ENCODE measurements around the gene DRAXIN. TPM values are rescaled to one million over a fixed set of nuclear protein-coding genes. Genes with fewer than 3 reads are reported as not detected.

The DRAXIN gene
- total RNA-seq, 1 donor from 2014 or later: 0.05 TPM

GRCh38 chr1:11645670-11646265 lies 45.7 kb upstream of the DRAXIN start:
- TF ChIP-seq CTCF (IDR thresholded peaks at IDR 0.05; ENCODE audit: borderline replicate concordance): peak; percentile 81
- peaks cover 72% of the 10 kb centered on the region for H3K27me3 ChIP-seq (ENCODE audit: low read depth)
- H3K4me3 ChIP-seq: no peak overlapping the region
- intact Hi-C loops (cut with micrococcal nuclease): loop anchor here (10.0 kb wide), 1 partner anchor 611 kb away; no protein-coding TSS in a partner anchor
- H3K36me3 ChIP-seq: no peaks in the 10 kb centered on the region
- H3K9me3 ChIP-seq (replicated peaks): no peaks in the 10 kb centered on the region
- DNase-seq: peak; percentile 80
- no peak overlapping the region for H3K27ac ChIP-seq (replicated peaks)
- H3K4me1 ChIP-seq: peaks cover 37% of the 10 kb centered on the region

GRCh38 chr1:11646317-11646716 lies 45.2 kb upstream of the DRAXIN start:
- H3K36me3 ChIP-seq: no peaks in the 10 kb centered on the region
- DNase-seq: no peak
- H3K27me3 ChIP-seq (ENCODE audit: low read depth): peaks cover 75% of the 10 kb centered on the region
- intact Hi-C loops (cut with micrococcal nuclease): loop anchor here (10.0 kb wide), 1 partner anchor 612 kb away; no protein-coding TSS in a partner anchor
- H3K4me1 ChIP-seq: peaks cover 34% of the 10 kb centered on the region
- no peak for TF ChIP-seq CTCF (IDR thresholded peaks at IDR 0.05; ENCODE audit: borderline replicate concordance)
- H3K4me3 ChIP-seq: no peak overlapping the region
- H3K27ac ChIP-seq (replicated peaks): no peak overlapping the region
- H3K9me3 ChIP-seq (replicated peaks): no peaks in the 10 kb centered on the region

GRCh38 chr1:11647333-11647732 lies 44.2 kb upstream of the DRAXIN start:
- Histone ChIP-seq H3K4me1 (peaks cover 33% of the 10 kb centered on the region), H3K27ac (replicated peaks) (no peak overlapping the region), H3K9me3 (replicated peaks) (no peaks in the 10 kb centered on the region), H3K4me3 (no peak overlapping the region), H3K27me3 (ENCODE audit: low read depth) (peaks cover 65% of the 10 kb centered on the region), H3K36me3 (no peaks in the 10 kb centered on the region)
- intact Hi-C loops (cut with micrococcal nuclease): loop anchor here (10.0 kb wide), 1 partner anchor 613 kb away; no protein-coding TSS in a partner anchor
- no peak for TF ChIP-seq CTCF (IDR thresholded peaks at IDR 0.05; ENCODE audit: borderline replicate concordance)
- no peak for DNase-seq

- Histone ChIP-seq H3K4me1 (peaks cover 33% of the 10 kb centered on the region), H3K27ac (replicated peaks) (no peak overlapping the region), H3K4me3 (no peak overlapping the region), H3K9me3 (replicated peaks) (no peaks in the 10 kb centered on the region), H3K36me3 (no peaks in the 10 kb centered on the region), H3K27me3 (ENCODE audit: low read depth) (peaks cover 59% of the 10 kb centered on the region)
- TF ChIP-seq CTCF (IDR thresholded peaks at IDR 0.05; ENCODE audit: borderline replicate concordance): no peak
- intact Hi-C loops (cut with micrococcal nuclease): loop anchor here (10.0 kb wide), 1 partner anchor 613 kb away; no protein-coding TSS in a partner anchor
- DNase-seq: peak; percentile 40
These were observed 43.5 kb upstream of the DRAXIN start for GRCh38 chr1:11648039-11648438.

- Histone ChIP-seq H3K9me3 (replicated peaks) (no peaks in the 10 kb centered on the region), H3K27ac (replicated peaks) (no peak overlapping the region), H3K4me3 (peak overlapping the region; percentile 25), H3K4me1 (peaks cover 33% of the 10 kb centered on the region), H3K27me3 (ENCODE audit: low read depth) (peaks cover 54% of the 10 kb centered on the region), H3K36me3 (no peaks in the 10 kb centered on the region)
- DNase-seq: no peak
- no peak for TF ChIP-seq CTCF (IDR thresholded peaks at IDR 0.05; ENCODE audit: borderline replicate concordance)
- intact Hi-C loops (cut with micrococcal nuclease): loop anchor here (10.0 kb wide), 1 partner anchor 614 kb away; no protein-coding TSS in a partner anchor
These were observed 42.8 kb upstream of the DRAXIN start for GRCh38 chr1:11648732-11649158.
